ACC112 (cell line): ENCODE results near the gene EXD2.

Experiments used
- H2AFZ ChIP-seq: fragments of 200-600 bp; sonication (generic); one replicate; pipeline ENCODE4 v1.6.0; 2017; ENCODE audit warnings: antibody characterized with exemption, low read length; ENCODE audit not compliant: unreplicated experiment
- H3K27ac ChIP-seq: fragments of 200-600 bp; sonication (generic); 2 replicates; pipeline ENCODE4 v1.5.1; 2014; ENCODE audit warnings: low read depth, mild to moderate bottlenecking, antibody characterized with exemption, low read length, moderate library complexity
- H3K27me3 ChIP-seq: fragments of 200-600 bp; sonication (generic); 2 replicates; pipeline ENCODE4 v1.6.1; 2014; ENCODE audit warnings: mild to moderate bottlenecking, antibody characterized with exemption, low read length, moderate library complexity, mixed read lengths; ENCODE audit not compliant: insufficient read depth
- H3K36me3 ChIP-seq: fragments of 200-600 bp; sonication (generic); 2 replicates; pipeline ENCODE4 v1.6.1; 2016; ENCODE audit warnings: mild to moderate bottlenecking, antibody characterized with exemption, low read length, moderate library complexity, mixed read lengths; ENCODE audit not compliant: insufficient read depth
- H3K4me1 ChIP-seq: fragments of 200-600 bp; sonication (generic); one replicate; pipeline ENCODE4 v1.6.1; 2016; ENCODE audit warnings: low read length, mixed read lengths; ENCODE audit not compliant: insufficient read depth, unreplicated experiment, control insufficient read depth
- H3K4me3 ChIP-seq: fragments of 200-600 bp; sonication (generic); 2 replicates; pipeline ENCODE4 v1.5.1; 2014; ENCODE audit warnings: mild to moderate bottlenecking, low read depth, low read length
- H3K79me2 ChIP-seq: fragments of 200-600 bp; sonication (generic); one replicate; pipeline ENCODE4 v1.6.0; 2016; ENCODE audit warnings: low read length; ENCODE audit not compliant: control insufficient read depth, unreplicated experiment, insufficient read depth

EXD2 gene

GRCh38 chr14:69263364-69263763 is 72.1 kb downstream of the EXD2 start:
- Histone ChIP-seq H2AFZ (peak overlapping the region; percentile 33), H3K4me3 (peak overlapping the region; percentile 44; the same call in 1 of the 2 replicates), H3K4me1 (peaks cover 43% of the 10 kb centered on the region), H3K27ac (peak overlapping the region; percentile 64), H3K27me3 (peaks cover 33% of the 10 kb centered on the region), H3K36me3 (no peaks in the 10 kb centered on the region), H3K79me2 (no peaks in the 10 kb centered on the region)

GRCh38 chr14:69263771-69264170 is 72.5 kb downstream of the EXD2 start:
- Histone ChIP-seq H3K4me3 (peak overlapping the region; percentile 44; the same call in 1 of the 2 replicates), H3K27ac (peak overlapping the region; percentile 64), H2AFZ (peak overlapping the region; percentile 33), H3K79me2 (no peaks in the 10 kb centered on the region), H3K27me3 (peaks cover 29% of the 10 kb centered on the region), H3K36me3 (no peaks in the 10 kb centered on the region), H3K4me1 (peaks cover 47% of the 10 kb centered on the region)

GRCh38 chr14:69266572-69267345 is 75.5 kb downstream of the EXD2 start:
- Histone ChIP-seq H3K4me1 (peaks cover 45% of the 10 kb centered on the region), H3K27me3 (peaks cover 2% of the 10 kb centered on the region; the same call in 1 of the 2 replicates), H3K79me2 (no peaks in the 10 kb centered on the region), H2AFZ (no peak overlapping the region), H3K27ac (no peak overlapping the region), H3K36me3 (no peaks in the 10 kb centered on the region), H3K4me3 (no peak overlapping the region)

DNA sequence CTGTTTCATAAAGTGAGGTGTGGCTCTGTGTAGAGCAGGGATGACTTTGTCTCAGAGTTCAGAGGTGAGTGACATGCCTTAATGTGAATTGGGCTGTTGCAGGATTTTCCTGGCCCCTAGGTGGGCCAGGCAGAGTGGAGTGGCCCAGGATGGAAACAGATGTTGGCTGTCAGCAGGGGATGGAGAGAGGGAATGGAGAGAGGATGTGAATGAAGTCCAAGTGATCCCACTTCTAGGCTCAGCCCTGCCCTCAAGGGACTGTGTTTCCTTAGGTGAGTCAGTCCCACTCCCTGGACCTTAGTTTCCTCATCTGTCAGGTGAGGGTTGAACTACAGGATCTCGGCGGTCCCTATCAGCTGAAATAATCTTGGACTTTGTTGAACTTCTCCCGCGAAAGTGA is 76.2 kb downstream of the EXD2 start:
- peaks cover 38% of the 10 kb centered on the region for H3K4me1 ChIP-seq
- no peak overlapping the region for H3K4me3 ChIP-seq
- H3K36me3 ChIP-seq = no peaks in the 10 kb centered on the region
- H3K79me2 ChIP-seq = no peaks in the 10 kb centered on the region
- no peak overlapping the region; the same call in 1 of the 2 replicates for H3K27ac ChIP-seq
- no peaks in the 10 kb centered on the region for H3K27me3 ChIP-seq
- H2AFZ ChIP-seq = no peak overlapping the region

DNA sequence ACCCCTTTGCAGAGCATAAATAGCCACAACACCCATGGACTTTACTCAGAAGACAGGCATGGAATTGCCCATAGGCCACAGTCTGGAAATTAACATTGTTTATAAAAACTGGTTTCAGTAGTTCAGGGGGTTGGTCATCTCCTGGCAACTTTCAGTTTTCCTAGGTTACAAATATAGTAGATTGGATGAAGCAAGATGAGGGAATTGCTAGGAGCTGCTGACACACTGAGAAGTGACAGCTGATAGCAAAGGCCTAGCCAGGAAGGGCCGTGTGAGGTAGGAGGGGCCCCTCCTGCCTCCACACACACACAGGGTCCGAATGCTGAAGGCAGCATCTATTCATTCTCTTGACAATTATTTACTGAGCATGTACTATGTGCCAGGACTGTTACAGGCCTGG is 76.9 kb downstream of the EXD2 start:
- H3K27me3 ChIP-seq = no peaks in the 10 kb centered on the region
- peaks cover 33% of the 10 kb centered on the region for H3K4me1 ChIP-seq
- H3K36me3 ChIP-seq = no peaks in the 10 kb centered on the region
- peak overlapping the region; percentile 74 for H2AFZ ChIP-seq
- H3K27ac ChIP-seq = peak overlapping the region; percentile 71
- no peaks in the 10 kb centered on the region for H3K79me2 ChIP-seq
- no peak overlapping the region for H3K4me3 ChIP-seq

- no peaks in the 10 kb centered on the region for H3K79me2 ChIP-seq
- H2AFZ ChIP-seq = peak overlapping the region; percentile 74
- H3K27me3 ChIP-seq = no peaks in the 10 kb centered on the region
- H3K36me3 ChIP-seq = no peaks in the 10 kb centered on the region
- peaks cover 30% of the 10 kb centered on the region for H3K4me1 ChIP-seq
- peak overlapping the region; percentile 71 for H3K27ac ChIP-seq
- no peak overlapping the region for H3K4me3 ChIP-seq
Observed at GRCh38 chr14:69268763-69269162, 77.5 kb downstream of the EXD2 start.

DNA sequence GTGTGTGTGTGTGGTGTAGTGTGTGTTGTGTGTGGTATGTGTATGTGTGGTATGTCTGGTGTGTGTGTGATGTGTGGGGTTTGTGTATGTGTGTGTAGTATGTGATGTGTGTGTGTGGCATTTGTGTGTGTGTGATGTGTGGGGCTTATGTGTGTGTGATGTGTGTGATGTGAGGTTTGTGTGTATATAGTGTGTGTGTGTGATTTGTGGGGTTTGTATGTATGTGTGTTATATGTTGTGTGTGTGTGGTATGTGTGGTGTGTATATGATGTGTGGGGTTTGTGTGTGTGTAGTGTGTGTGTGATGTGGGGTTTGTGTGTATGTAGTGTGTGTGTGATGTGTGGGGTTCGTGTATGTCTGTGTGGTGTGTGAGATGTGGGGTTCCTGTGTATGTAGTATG is 78.1 kb downstream of the EXD2 start:
- peak overlapping the region; percentile 71 for H3K27ac ChIP-seq
- H3K36me3 ChIP-seq = no peaks in the 10 kb centered on the region
- peak overlapping the region; percentile 74 for H2AFZ ChIP-seq
- no peak overlapping the region for H3K4me3 ChIP-seq
- no peaks in the 10 kb centered on the region for H3K79me2 ChIP-seq
- H3K4me1 ChIP-seq = peaks cover 25% of the 10 kb centered on the region
- no peaks in the 10 kb centered on the region for H3K27me3 ChIP-seq

- no peak overlapping the region for H3K27ac ChIP-seq
- no peaks in the 10 kb centered on the region for H3K36me3 ChIP-seq
- no peaks in the 10 kb centered on the region for H3K27me3 ChIP-seq
- H3K4me1 ChIP-seq = peaks cover 25% of the 10 kb centered on the region
- no peak overlapping the region for H2AFZ ChIP-seq
- no peak overlapping the region for H3K4me3 ChIP-seq
- H3K79me2 ChIP-seq = no peaks in the 10 kb centered on the region
Observed at GRCh38 chr14:69270097-69270496, 78.8 kb downstream of the EXD2 start.

- Histone ChIP-seq H3K27ac (no peak overlapping the region), H3K36me3 (no peaks in the 10 kb centered on the region), H3K27me3 (no peaks in the 10 kb centered on the region), H3K4me1 (peaks cover 25% of the 10 kb centered on the region), H3K79me2 (no peaks in the 10 kb centered on the region), H3K4me3 (no peak overlapping the region), H2AFZ (no peak overlapping the region)
Observed at GRCh38 chr14:69270795-69271708, 79.8 kb downstream of the EXD2 start.

GRCh38 chr14:69274321-69274720 is 83.0 kb downstream of the EXD2 start:
- Histone ChIP-seq H3K27ac (no peak overlapping the region), H3K36me3 (no peaks in the 10 kb centered on the region), H3K4me3 (no peak overlapping the region), H3K27me3 (no peaks in the 10 kb centered on the region), H2AFZ (no peak overlapping the region), H3K4me1 (peaks cover 6% of the 10 kb centered on the region), H3K79me2 (no peaks in the 10 kb centered on the region)
